ENCODE results near the gene TGM5.

Gene TGM5, protein sequence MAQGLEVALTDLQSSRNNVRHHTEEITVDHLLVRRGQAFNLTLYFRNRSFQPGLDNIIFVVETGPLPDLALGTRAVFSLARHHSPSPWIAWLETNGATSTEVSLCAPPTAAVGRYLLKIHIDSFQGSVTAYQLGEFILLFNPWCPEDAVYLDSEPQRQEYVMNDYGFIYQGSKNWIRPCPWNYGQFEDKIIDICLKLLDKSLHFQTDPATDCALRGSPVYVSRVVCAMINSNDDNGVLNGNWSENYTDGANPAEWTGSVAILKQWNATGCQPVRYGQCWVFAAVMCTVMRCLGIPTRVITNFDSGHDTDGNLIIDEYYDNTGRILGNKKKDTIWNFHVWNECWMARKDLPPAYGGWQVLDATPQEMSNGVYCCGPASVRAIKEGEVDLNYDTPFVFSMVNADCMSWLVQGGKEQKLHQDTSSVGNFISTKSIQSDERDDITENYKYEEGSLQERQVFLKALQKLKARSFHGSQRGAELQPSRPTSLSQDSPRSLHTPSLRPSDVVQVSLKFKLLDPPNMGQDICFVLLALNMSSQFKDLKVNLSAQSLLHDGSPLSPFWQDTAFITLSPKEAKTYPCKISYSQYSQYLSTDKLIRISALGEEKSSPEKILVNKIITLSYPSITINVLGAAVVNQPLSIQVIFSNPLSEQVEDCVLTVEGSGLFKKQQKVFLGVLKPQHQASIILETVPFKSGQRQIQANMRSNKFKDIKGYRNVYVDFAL

DNA sequence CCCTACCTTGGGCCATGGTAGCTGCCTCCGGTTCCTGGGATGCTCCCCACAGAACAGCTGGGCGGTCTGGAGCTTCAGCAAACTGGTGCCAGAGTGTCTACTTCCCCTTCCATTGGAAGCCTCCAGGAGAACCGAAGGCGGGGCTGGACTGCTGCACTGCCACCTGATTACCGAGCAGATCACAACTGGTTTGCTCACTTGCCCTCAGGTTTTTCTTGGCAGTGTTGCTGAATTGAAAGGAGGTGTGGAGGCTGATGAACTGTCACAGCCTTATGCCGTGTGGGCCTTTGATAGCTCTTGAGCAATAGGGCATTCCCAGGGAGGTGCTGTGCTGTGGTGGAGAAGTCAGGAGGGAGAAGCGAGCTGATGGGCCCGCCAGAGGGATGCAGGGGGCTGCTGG lies at the start of gene TGM5:
Gene TGM5 (minus strand): TSS at position 95 of the 400 bp plus-strand sequence. CDS start 79 bp downstream, at position 16.
- TF ChIP-seq, protein P1, sequence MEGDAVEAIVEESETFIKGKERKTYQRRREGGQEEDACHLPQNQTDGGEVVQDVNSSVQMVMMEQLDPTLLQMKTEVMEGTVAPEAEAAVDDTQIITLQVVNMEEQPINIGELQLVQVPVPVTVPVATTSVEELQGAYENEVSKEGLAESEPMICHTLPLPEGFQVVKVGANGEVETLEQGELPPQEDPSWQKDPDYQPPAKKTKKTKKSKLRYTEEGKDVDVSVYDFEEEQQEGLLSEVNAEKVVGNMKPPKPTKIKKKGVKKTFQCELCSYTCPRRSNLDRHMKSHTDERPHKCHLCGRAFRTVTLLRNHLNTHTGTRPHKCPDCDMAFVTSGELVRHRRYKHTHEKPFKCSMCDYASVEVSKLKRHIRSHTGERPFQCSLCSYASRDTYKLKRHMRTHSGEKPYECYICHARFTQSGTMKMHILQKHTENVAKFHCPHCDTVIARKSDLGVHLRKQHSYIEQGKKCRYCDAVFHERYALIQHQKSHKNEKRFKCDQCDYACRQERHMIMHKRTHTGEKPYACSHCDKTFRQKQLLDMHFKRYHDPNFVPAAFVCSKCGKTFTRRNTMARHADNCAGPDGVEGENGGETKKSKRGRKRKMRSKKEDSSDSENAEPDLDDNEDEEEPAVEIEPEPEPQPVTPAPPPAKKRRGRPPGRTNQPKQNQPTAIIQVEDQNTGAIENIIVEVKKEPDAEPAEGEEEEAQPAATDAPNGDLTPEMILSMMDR (conservative IDR thresholded peaks at IDR 0.05; ENCODE audit: low read depth, low read length) = no peak
- no peak within 1 kb of the TSS for H3K4me3 ChIP-seq (ENCODE audit: low read length)
- DNase-seq (ENCODE audit: low read depth) = no peak

DNA sequence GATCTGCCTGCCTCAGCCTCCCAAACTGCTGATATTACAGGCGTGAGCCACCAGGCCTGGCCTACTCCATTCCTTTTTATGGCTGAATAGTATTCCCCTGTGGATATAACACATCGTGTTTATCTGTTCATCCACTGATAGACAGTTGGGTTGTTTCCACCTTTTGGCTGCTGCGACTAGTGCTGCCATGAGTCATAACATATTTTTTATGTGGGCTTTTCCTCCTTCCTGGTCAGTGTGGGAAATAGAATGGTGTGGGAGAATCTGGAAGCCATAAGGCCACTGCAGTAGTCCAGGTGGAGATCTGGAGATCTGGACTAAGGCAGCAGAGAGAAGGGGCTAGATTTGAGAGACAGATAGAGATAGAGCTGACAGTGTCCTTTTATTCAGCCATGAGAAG lies 47.4 kb upstream of the TGM5 start:
- H3K4me3 ChIP-seq (ENCODE audit: low read length) = no peak overlapping the region

DNA sequence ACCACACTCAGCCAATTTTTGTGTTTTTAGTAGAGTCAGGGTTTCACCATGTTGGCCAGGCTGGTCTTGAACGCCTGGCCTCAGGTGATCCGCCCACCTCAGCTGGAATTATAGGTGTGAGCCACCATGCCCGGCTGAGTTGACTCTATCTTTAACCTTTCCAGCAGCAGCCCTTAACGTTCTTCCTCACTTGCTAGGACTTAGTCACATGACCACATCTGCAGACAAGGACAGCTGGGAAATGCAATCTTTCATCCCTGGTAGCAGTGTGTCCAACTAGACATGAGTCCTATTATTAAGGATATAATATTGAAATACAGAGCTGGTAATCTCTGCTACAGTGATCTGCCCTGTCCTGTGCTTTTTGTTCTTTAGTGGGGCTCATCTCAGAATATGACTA lies 45.6 kb upstream of the TGM5 start:
- H3K4me3 ChIP-seq (ENCODE audit: low read length) = no peak overlapping the region
- DNase-seq (ENCODE audit: low read depth) = no peak
- TF ChIP-seq, protein P1 (conservative IDR thresholded peaks at IDR 0.05; ENCODE audit: low read depth, low read length) = no peak

More for the DNA sequence above, 47.4 kb upstream of the TGM5 start:
- TF ChIP-seq, protein P1 (conservative IDR thresholded peaks at IDR 0.05; ENCODE audit: low read depth, low read length) = no peak
- DNase-seq (ENCODE audit: low read depth) = no peak

DNA sequence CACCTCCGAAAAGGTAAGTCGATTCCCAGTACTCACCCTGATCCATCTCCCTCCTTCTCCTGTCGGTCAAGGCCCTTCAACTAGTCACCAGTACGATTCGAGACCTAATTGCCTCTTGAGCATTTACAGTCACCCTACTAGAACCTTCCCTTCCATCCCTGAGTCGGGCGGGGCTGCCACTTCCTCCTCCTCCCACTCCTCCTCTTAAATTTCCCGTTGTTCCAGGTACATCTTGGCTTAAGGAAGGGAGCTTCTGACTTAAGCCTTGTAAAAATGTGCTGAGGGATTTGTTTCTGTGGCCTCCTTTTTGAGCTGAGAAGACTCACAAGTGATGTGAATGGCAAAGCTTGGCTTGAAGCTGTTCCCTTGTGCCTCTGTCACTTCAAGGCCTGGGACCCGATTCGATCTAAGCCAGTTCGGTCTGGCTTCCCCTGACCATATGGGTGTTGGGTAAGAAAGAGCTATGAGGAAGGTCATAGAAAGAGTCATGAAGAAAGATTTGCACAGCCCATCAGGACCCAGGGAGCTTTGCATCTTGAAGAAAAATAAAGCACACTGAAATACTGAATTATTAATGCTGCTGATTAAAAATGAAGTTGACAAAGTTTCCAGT lies 35.6 kb upstream of the TGM5 start, which contains the start of gene TGM7:
Gene TGM7 (minus strand): TSS at position 51 of the 613 bp plus-strand sequence.
- DNase-seq (ENCODE audit: low read depth) = no peak
- TF ChIP-seq, protein P1 (conservative IDR thresholded peaks at IDR 0.05; ENCODE audit: low read depth, low read length) = no peak
- no peak within 1 kb of the TSS for H3K4me3 ChIP-seq (ENCODE audit: low read length)

DNA sequence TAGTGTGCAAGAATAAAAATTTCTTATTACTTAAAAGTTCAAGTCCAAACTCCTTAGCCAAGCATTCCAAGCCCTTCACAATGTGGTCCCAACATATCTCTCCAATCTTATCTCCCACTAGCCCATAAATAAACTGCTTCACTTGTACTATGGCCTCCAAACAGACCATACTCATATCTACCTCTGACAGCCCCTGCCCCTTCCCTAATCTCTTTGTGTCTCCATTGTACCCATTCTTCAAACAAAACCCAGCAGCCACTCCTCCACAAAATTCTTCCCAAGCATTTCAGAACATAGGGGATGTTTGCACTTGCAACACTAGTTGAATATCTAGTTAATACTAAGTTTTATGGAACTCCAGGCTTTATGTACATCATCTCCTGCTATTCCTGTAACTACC lies 33.2 kb upstream of the TGM5 start:
- H3K4me3 ChIP-seq (ENCODE audit: low read length) = no peak overlapping the region
- DNase-seq (ENCODE audit: low read depth) = no peak
- TF ChIP-seq, protein P1 (conservative IDR thresholded peaks at IDR 0.05; ENCODE audit: low read depth, low read length) = no peak

DNA sequence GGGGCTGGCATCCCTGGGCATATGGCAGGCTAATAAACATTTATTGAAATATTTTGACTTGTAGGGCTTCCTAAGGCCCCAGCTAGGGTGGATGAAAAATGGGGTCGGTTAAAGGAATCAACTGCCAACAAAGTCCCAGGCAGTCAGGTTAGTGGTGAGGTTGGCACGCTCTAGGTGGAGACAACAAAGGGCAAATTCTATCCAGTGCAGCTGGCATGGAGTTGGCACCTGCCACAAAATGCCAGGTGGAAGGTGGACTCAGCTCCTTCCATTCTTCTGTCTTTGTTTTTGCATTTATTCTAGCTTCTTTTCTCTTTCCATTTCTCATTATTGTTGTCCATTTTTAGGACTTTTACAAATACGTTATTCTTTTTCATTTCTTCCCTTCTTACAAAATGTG lies 32.7 kb upstream of the TGM5 start:
- no peak for DNase-seq (ENCODE audit: low read depth)
- TF ChIP-seq, protein P1 (conservative IDR thresholded peaks at IDR 0.05; ENCODE audit: low read depth, low read length) = no peak

More for the DNA sequence above, 32.7 kb upstream of the TGM5 start:
- H3K4me3 ChIP-seq (ENCODE audit: low read length) = no peak overlapping the region

Data from retinal pigment epithelial cell (primary cell).